Fibroblast of mammary gland (primary cell): Measurements from ENCODE around the gene PAQR5.
A peak's percentile ranks its signal among the peaks of the same experiment; 100 is the strongest.
"Not testable (repeated sequence)": the region's sequence is repeated elsewhere in the genome, so short reads cannot be mapped to it uniquely, and the experiment has no call there.

Experiments
- DNase-seq: peaks from one replicate; pipeline ENCODE4 v3.0.0-alpha.2; 2010; ENCODE audit warnings: low read depth
- H3K4me3 ChIP-seq: 2 replicates; pipeline ENCODE4 v1.5.1; 2011; ENCODE audit warnings: low read depth, mild to moderate bottlenecking, low read length, moderate library complexity; ENCODE audit not compliant: control insufficient read depth
- CTCF ChIP-seq: conservative IDR thresholded peaks from 2 replicates; pipeline ENCODE4 v1.5.1; 2011; ENCODE audit warnings: low read depth, low read length, inconsistent platforms; ENCODE audit not compliant: control insufficient read depth, insufficient read depth

Gene PAQR5

GRCh38 chr15:69293741-69294615 lies 4.7 kb upstream of the PAQR5 start:
- no peak for TF ChIP-seq CTCF
- no peak overlapping the region for H3K4me3 ChIP-seq
- DNase-seq, result no peak

- no peak overlapping the region for H3K4me3 ChIP-seq
- DNase-seq, result no peak
- no peak for TF ChIP-seq CTCF
These were observed 2.1 kb upstream of the PAQR5 start for GRCh38 chr15:69296606-69297005.

GRCh38 chr15:69297642-69298353 lies 914 bp upstream of the PAQR5 start:
- TF ChIP-seq CTCF, result no peak
- H3K4me3 ChIP-seq, result no peak overlapping the region
- peak; percentile 11 for DNase-seq

GRCh38 chr15:69298354-69298696 lies 387 bp upstream of the PAQR5 start:
- no peak for DNase-seq
- no peak overlapping the region for H3K4me3 ChIP-seq
- TF ChIP-seq CTCF, result no peak

- no peak for TF ChIP-seq CTCF
- H3K4me3 ChIP-seq, result peak overlapping the region; percentile 43
- DNase-seq, result no peak
These were observed 757 bp downstream of the PAQR5 start for GRCh38 chr15:69299451-69299886.

- DNase-seq, result no peak
- TF ChIP-seq CTCF, result no peak
- no peak overlapping the region for H3K4me3 ChIP-seq
These were observed 1.4 kb downstream of the PAQR5 start for GRCh38 chr15:69299943-69300588.

- H3K4me3 ChIP-seq, DNase-seq: not testable (repeated sequence)
These were observed 2.4 kb downstream of the PAQR5 start for GRCh38 chr15:69301101-69301500.

GRCh38 chr15:69302087-69302486 lies 3.4 kb downstream of the PAQR5 start:
- H3K4me3 ChIP-seq, DNase-seq: not testable (repeated sequence)
